Activated naive CD4-positive, alpha-beta T cell treated with anti-CD3 and anti-CD28 coated beads, Interleukin-2, amount 50 U/mL, for 24 hours (primary cell): ENCODE results near the gene GPC4.

ENCODE experiments used
- H3K27ac Mint-ChIP-seq: one replicate; pipeline ENCODE4 v1.8.0; 2021; ENCODE audit warnings: mild to moderate bottlenecking, mixed read lengths
- H3K27me3 Mint-ChIP-seq: one replicate; pipeline ENCODE4 v1.8.0; 2021; ENCODE audit warnings: mixed read lengths
- H3K36me3 Mint-ChIP-seq: one replicate; pipeline ENCODE4 v1.8.0; 2021; ENCODE audit warnings: mixed read lengths
- H3K4me1 Mint-ChIP-seq: one replicate; pipeline ENCODE4 v1.8.0; 2021; ENCODE audit warnings: mixed read lengths
- H3K4me3 Mint-ChIP-seq: one replicate; pipeline ENCODE4 v1.8.0; 2021; ENCODE audit warnings: mild to moderate bottlenecking, mixed read lengths
- H3K9me3 Mint-ChIP-seq: one replicate; pipeline ENCODE4 v1.8.0; 2021; ENCODE audit warnings: mixed read lengths

The GPC4 gene

DNA sequence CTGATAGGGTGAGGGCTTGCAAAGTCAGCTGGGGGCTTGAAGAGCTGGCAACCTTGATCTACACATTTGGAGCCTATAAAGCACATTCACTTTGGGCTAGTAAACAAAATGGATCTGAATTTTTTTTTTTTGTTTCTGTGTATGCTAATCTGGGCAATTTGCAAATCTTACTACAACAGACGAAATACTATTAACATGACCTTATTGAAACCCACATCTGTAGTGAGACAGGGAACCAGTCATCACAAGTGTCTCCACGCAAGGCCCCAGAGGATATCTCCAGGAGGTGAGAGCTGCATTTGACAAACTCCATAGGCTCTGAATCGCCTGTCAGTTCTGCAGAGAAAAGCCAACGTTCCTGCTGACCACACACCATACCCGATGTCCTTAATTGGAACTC lies 164.1 kb downstream of the GPC4 start:
- Mint-ChIP-seq H3K4me3 (no peak overlapping the region), H3K36me3 (no peaks in the 10 kb centered on the region), H3K4me1 (no peaks in the 10 kb centered on the region), H3K27ac (no peak overlapping the region), H3K9me3 (no peaks in the 10 kb centered on the region), H3K27me3 (no peaks in the 10 kb centered on the region)

DNA sequence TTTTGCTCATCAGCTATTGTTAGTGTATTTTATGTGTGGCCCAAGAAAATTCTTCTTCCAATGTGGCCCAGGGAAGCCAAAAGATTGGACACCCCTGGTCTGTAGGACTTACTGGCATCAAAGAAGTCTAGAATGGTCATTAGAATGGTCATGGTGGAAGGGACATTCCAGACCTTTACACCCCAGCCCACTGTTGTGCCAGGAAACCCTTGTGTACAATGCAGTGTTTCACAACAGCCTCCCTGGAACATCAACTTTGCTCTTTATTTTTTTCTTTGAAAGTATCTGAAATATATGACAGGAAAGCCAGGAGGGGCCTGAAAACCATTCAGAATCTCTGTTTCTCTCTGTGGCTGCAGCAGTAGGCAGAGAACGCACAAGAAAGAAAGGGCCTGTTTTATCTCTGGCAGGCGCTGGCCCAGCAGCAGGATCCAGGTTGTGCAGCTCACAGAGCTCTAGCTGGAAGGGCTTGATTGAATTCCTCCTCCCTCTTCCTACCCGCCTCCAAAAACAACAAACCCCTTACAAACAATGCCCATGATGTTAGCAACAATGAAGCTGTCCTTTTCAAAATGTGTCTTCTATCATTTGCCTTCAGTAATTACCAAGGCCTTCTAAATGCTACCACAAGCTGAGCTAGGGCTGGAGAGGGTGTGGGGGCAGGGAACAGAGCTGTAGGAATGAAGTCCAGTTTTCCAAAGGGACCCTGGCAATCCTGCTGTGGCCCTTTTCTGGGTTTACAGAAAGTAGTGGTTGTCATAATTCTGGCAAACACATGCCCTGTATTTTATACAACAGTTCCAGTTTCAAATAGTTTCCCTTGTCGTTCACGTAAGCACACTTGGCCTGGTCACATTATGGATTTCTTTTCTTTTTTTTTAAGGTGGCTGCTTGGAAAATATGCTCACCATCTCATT lies 164.8 kb downstream of the GPC4 start:
- H3K9me3 Mint-ChIP-seq = no peaks in the 10 kb centered on the region
- H3K4me3 Mint-ChIP-seq = no peak overlapping the region
- no peaks in the 10 kb centered on the region for H3K4me1 Mint-ChIP-seq
- no peaks in the 10 kb centered on the region for H3K27me3 Mint-ChIP-seq
- H3K27ac Mint-ChIP-seq = no peak overlapping the region
- H3K36me3 Mint-ChIP-seq = no peaks in the 10 kb centered on the region
